ENCODE results near the gene NLRP1. TPM values are rescaled to one million over a fixed set of nuclear protein-coding genes. Genes with fewer than 3 reads are reported as not detected.

The NLRP1 gene
- total RNA-seq, 2 experiments from 2014 or later = 254 to 258 TPM

- intact Hi-C loops (cut with DNase I, micrococcal nuclease) = no loop called here
- Mint-ChIP-seq H3K36me3 (ENCODE audit: low read depth) (peaks cover 74% of the 10 kb centered on the region), H3K27ac (no peak overlapping the region), H3K4me3 (no peak overlapping the region), H3K9me3 (peaks cover 4% of the 10 kb centered on the region), H3K27me3 (no peaks in the 10 kb centered on the region), H3K4me1 (ENCODE audit: low read depth) (peaks cover 35% of the 10 kb centered on the region)
- no peaks in the 10 kb centered on the region for H3K9me3 ChIP-seq (ENCODE audit: control insufficient read depth in 1 of 2, insufficient read depth in 1 of 2, low read length in 2 of 2)
- no peak for DNase-seq
- TF ChIP-seq CTCF (IDR thresholded peaks at IDR 0.05) = no peak
- peaks cover 33% of the 10 kb centered on the region for H3K36me3 ChIP-seq (ENCODE audit: insufficient read depth, low read length)
- no peak for ATAC-seq (ENCODE audit: poor library complexity)
- POLR2A ChIA-PET = no interaction called here
- peaks cover 25% of the 10 kb centered on the region for H3K4me1 ChIP-seq (ENCODE audit: insufficient read depth, low read length)
- no peaks in the 10 kb centered on the region for H3K27me3 ChIP-seq (ENCODE audit: control insufficient read depth in 1 of 2, insufficient read depth in 2 of 2, low read length in 2 of 2)
- H3K27ac ChIP-seq (ENCODE audit: low read depth in 1 of 2, low read length in 2 of 2) = no peak overlapping the region
- CTCF ChIA-PET = no interaction called here
- H3K4me3 ChIP-seq (ENCODE audit: low read length) = no peak overlapping the region
Measured at GRCh38 chr17:5510771-5511170, 73.5 kb downstream of the NLRP1 start.

- Mint-ChIP-seq H3K4me3 (no peak overlapping the region), H3K27me3 (no peaks in the 10 kb centered on the region), H3K4me1 (ENCODE audit: low read depth) (peaks cover 27% of the 10 kb centered on the region), H3K36me3 (ENCODE audit: low read depth) (peaks cover 74% of the 10 kb centered on the region), H3K9me3 (peaks cover 4% of the 10 kb centered on the region), H3K27ac (no peak overlapping the region)
- H3K36me3 ChIP-seq (ENCODE audit: insufficient read depth, low read length) = peaks cover 30% of the 10 kb centered on the region
- ATAC-seq (ENCODE audit: poor library complexity) (no peak), DNase-seq (no peak)
- TF ChIP-seq CTCF (IDR thresholded peaks at IDR 0.05) = no peak
- CTCF ChIA-PET = no interaction called here
- H3K4me1 ChIP-seq (ENCODE audit: insufficient read depth, low read length) = peaks cover 21% of the 10 kb centered on the region
- H3K9me3 ChIP-seq (ENCODE audit: control insufficient read depth in 1 of 2, insufficient read depth in 1 of 2, low read length in 2 of 2) = no peaks in the 10 kb centered on the region
- intact Hi-C loops (cut with DNase I, micrococcal nuclease) = no loop called here
- H3K27me3 ChIP-seq (ENCODE audit: control insufficient read depth in 1 of 2, insufficient read depth in 2 of 2, low read length in 2 of 2) = no peaks in the 10 kb centered on the region
- H3K27ac ChIP-seq (ENCODE audit: low read depth in 1 of 2, low read length in 2 of 2) = no peak overlapping the region
- POLR2A ChIA-PET = no interaction called here
- H3K4me3 ChIP-seq (ENCODE audit: low read length) = no peak overlapping the region
Measured at GRCh38 chr17:5509482-5509881, 74.8 kb downstream of the NLRP1 start.

- Histone ChIP-seq H3K4me3 (ENCODE audit: low read length) (no peak overlapping the region), H3K9me3 (ENCODE audit: control insufficient read depth in 1 of 2, insufficient read depth in 1 of 2, low read length in 2 of 2) (no peaks in the 10 kb centered on the region), H3K4me1 (ENCODE audit: insufficient read depth, low read length) (peaks cover 15% of the 10 kb centered on the region), H3K27ac (ENCODE audit: low read depth in 1 of 2, low read length in 2 of 2) (no peak overlapping the region), H3K36me3 (ENCODE audit: insufficient read depth, low read length) (peaks cover 28% of the 10 kb centered on the region), H3K27me3 (ENCODE audit: control insufficient read depth in 1 of 2, insufficient read depth in 2 of 2, low read length in 2 of 2) (no peaks in the 10 kb centered on the region)
- intact Hi-C loops (cut with DNase I, micrococcal nuclease) = no loop called here
- H3K36me3 Mint-ChIP-seq (ENCODE audit: low read depth) = peaks cover 74% of the 10 kb centered on the region
- peaks cover 4% of the 10 kb centered on the region for H3K9me3 Mint-ChIP-seq
- no peak for DNase-seq
- ChIA-PET CTCF (no interaction called here), POLR2A (no interaction called here)
- no peak overlapping the region for H3K27ac Mint-ChIP-seq
- TF ChIP-seq CTCF (IDR thresholded peaks at IDR 0.05) = no peak
- H3K4me3 Mint-ChIP-seq = no peak overlapping the region
- ATAC-seq (ENCODE audit: poor library complexity) = no peak
- peaks cover 22% of the 10 kb centered on the region for H3K4me1 Mint-ChIP-seq (ENCODE audit: low read depth)
- no peaks in the 10 kb centered on the region for H3K27me3 Mint-ChIP-seq
Measured at GRCh38 chr17:5508810-5509209, 75.5 kb downstream of the NLRP1 start.
